PC-9 (cell line): ENCODE data around the gene BICRAL. TPM values are rescaled to one million over a fixed set of nuclear protein-coding genes. Genes with fewer than 3 reads are reported as not detected.
A peak's percentile ranks its signal among the peaks of the same experiment; 100 is the strongest.

Experiments used
- BruUV-seq: library from RNA; stranded (reverse); fragments of 400-500 nt; replicated peaks from 2 replicates; lab custom pipeline; 2021; lab: Mats Ljungman, UMichigan
- CTCF ChIA-PET: fragments of 300-600 bp; sonication (Branson Sonifier 250); formaldehyde crosslinking; loops from one replicate; lab custom pipeline; 2022; ENCODE audit warnings: antibody characterized with exemption; lab: Charles Lee
- POLR2A ChIA-PET: fragments of 300-600 bp; sonication (Branson Sonifier 250); formaldehyde crosslinking; loops from one replicate; lab custom pipeline; 2022; ENCODE audit warnings: antibody characterized with exemption; ENCODE audit not compliant: unreplicated experiment; lab: Charles Lee
- DNase-seq, 2 experiments: peaks; one replicate each; pipeline versions ENCODE4 v3.0.0 to v3.0.0-alpha.2; 2015 to 2022; ENCODE audit warnings: mixed read lengths in 1 of 2
- H2AFZ ChIP-seq: fragments of 200-600 bp; sonication (generic); 2 replicates; pipeline ENCODE4 v1.8.1; 2017; ENCODE audit warnings: antibody characterized with exemption
- H3F3A ChIP-seq: fragments of 200-600 bp; sonication (generic); 2 replicates; pipeline ENCODE4 v1.8.1; 2017; ENCODE audit warnings: antibody characterized with exemption, mild to moderate bottlenecking, low read depth; ENCODE audit not compliant: insufficient read depth
- H3K27ac ChIP-seq: fragments of 200-600 bp; sonication (generic); 2 replicates; pipeline ENCODE4 v1.6.1; 2016; ENCODE audit warnings: mixed run types
- H3K27me3 ChIP-seq: fragments of 200-600 bp; sonication (generic); 2 replicates; pipeline ENCODE4 v1.6.1; 2016; ENCODE audit warnings: low read depth, mixed run types; ENCODE audit not compliant: insufficient read depth
- H3K36me3 ChIP-seq: fragments of 200-600 bp; sonication (generic); 2 replicates; pipeline ENCODE4 v1.6.1; 2016; ENCODE audit warnings: low read depth, mixed run types
- H3K4me1 ChIP-seq: fragments of 200-600 bp; sonication (generic); replicated peaks from 2 replicates; pipeline ENCODE4 v1.6.1; 2016; ENCODE audit warnings: mixed run types; ENCODE audit not compliant: insufficient read depth
- H3K4me2 ChIP-seq: fragments of 200-600 bp; sonication (generic); 2 replicates; pipeline ENCODE4 v1.6.1; 2017; ENCODE audit warnings: mixed run types
- H3K4me3 ChIP-seq: fragments of 200-600 bp; sonication (generic); 2 replicates; pipeline ENCODE4 v1.6.1; 2016; ENCODE audit warnings: mixed run types
- H3K79me2 ChIP-seq: fragments of 200-600 bp; sonication (generic); 2 replicates; pipeline ENCODE4 v1.6.1; 2017; ENCODE audit warnings: low read depth, mixed run types
- H3K9me2 ChIP-seq: fragments of 200-600 bp; sonication (generic); 2 replicates; pipeline ENCODE4 v1.8.1; 2017; ENCODE audit warnings: mild to moderate bottlenecking; ENCODE audit not compliant: insufficient read depth
- H3K9me3 ChIP-seq: fragments of 200-600 bp; sonication (generic); 2 replicates; pipeline ENCODE4 v1.8.1; 2016; ENCODE audit warnings: low read depth; ENCODE audit not compliant: insufficient read depth
- H4K20me1 ChIP-seq: fragments of 200-600 bp; sonication (generic); 2 replicates; pipeline ENCODE4 v1.8.1; 2017; ENCODE audit not compliant: insufficient read depth
- CTCF ChIP-seq: fragments of 200-600 bp; sonication (generic); conservative IDR thresholded peaks from 2 replicates; pipeline ENCODE4 v1.6.1; 2017; ENCODE audit warnings: mixed run types, antibody characterized with exemption, mild to moderate bottlenecking, moderate library complexity
- EZH2 ChIP-seq: fragments of 200-600 bp; sonication (generic); IDR thresholded peaks from 2 replicates; pipeline ENCODE4 v1.8.0; 2017; ENCODE audit warnings: antibody characterized with exemption, low read depth
- intact Hi-C: fragments of 100-400 bp; cut with micrococcal nuclease; formaldehyde crosslinking; loops from one replicate; pipeline ENCODE4 v1.10.0; 2022; ENCODE audit not compliant: unreplicated experiment
- total RNA-seq: library from RNA; stranded (reverse); gene quantifications from 2 replicates; pipeline ENCODE4 v1.2.3, GENCODE V29; 2021

BICRAL gene
- total RNA-seq, 1 experiment from 2014 or later = 12.9 TPM

- intact Hi-C loops = no loop called here
- Histone ChIP-seq H3K4me3 (no peak overlapping the region), H3K27ac (no peak overlapping the region), H3K9me2 (no peaks in the 10 kb centered on the region), H2AFZ (no peak overlapping the region), H3K36me3 (no peaks in the 10 kb centered on the region), H4K20me1 (peaks cover 13% of the 10 kb centered on the region; the same call in 1 of the 2 replicates), H3K4me1 (peaks cover 10% of the 10 kb centered on the region), H3K4me2 (no peak overlapping the region), H3K79me2 (peaks cover 20% of the 10 kb centered on the region), H3K9me3 (no peaks in the 10 kb centered on the region), H3F3A (peaks cover 9% of the 10 kb centered on the region; the same call in 1 of the 2 replicates), H3K27me3 (no peaks in the 10 kb centered on the region)
- BruUV-seq = no TSS peak
- no peak for DNase-seq
- ChIA-PET POLR2A (no interaction called here), CTCF (interaction anchor here (0.6 to 1.2 kb wide), 3 partner anchors 13 to 79 kb away, joined by 3 to 4 read pairs (median 3); no protein-coding TSS in a partner anchor)
- TF ChIP-seq EZH2 = no peak
- TF ChIP-seq CTCF = no peak
Observed at GRCh38 chr6:42740725-42741124, 41.1 kb upstream of the BICRAL start.

GRCh38 chr6:42742116-42742894, 39.5 kb upstream of the BICRAL start:
- ChIA-PET CTCF (interaction anchor here (0.5 kb wide), 2 partner anchors 9 to 25 kb away, joined by 5 read pairs; no protein-coding TSS in a partner anchor), POLR2A (interaction anchor here (0.6 to 0.7 kb wide), 2 partner anchors 742 to 782 kb away, joined by 4 read pairs; no protein-coding TSS in a partner anchor)
- Histone ChIP-seq H3K36me3 (no peaks in the 10 kb centered on the region), H3K4me1 (peaks cover 10% of the 10 kb centered on the region), H3F3A (peaks cover 12% of the 10 kb centered on the region; the same call in 1 of the 2 replicates), H3K27me3 (no peaks in the 10 kb centered on the region), H3K79me2 (peaks cover 21% of the 10 kb centered on the region), H3K4me2 (no peak overlapping the region), H3K9me3 (no peaks in the 10 kb centered on the region), H3K27ac (no peak overlapping the region), H4K20me1 (peaks cover 13% of the 10 kb centered on the region; the same call in 1 of the 2 replicates), H3K4me3 (no peak overlapping the region), H2AFZ (no peak overlapping the region), H3K9me2 (no peaks in the 10 kb centered on the region)
- DNase-seq = no peak
- no peak for TF ChIP-seq CTCF
- TF ChIP-seq EZH2 = no peak
- intact Hi-C loops = no loop called here
- BruUV-seq = no TSS peak

GRCh38 chr6:42744351-42744893, 37.4 kb upstream of the BICRAL start:
- H2AFZ ChIP-seq = 0 out of 2 replicates have a peak overlapping the region, but pooled peaks have one; percentile 98
- H3K27me3 ChIP-seq = no peaks in the 10 kb centered on the region
- no peaks in the 10 kb centered on the region for H3K9me3 ChIP-seq
- CTCF ChIA-PET = interaction anchor here (0.6 kb wide), 1 partner anchor 91 kb away, joined by 3 read pairs; no protein-coding TSS in a partner anchor
- peaks cover 13% of the 10 kb centered on the region; the same call in 1 of the 2 replicates for H4K20me1 ChIP-seq
- H3K4me2 ChIP-seq = peak overlapping the region; percentile 97
- peaks cover 15% of the 10 kb centered on the region; the same call in 1 of the 2 replicates for H3F3A ChIP-seq
- intact Hi-C loops = no loop called here
- H3K27ac ChIP-seq = no peak overlapping the region
- no peak for TF ChIP-seq EZH2
- TF ChIP-seq CTCF = no peak
- peaks cover 3% of the 10 kb centered on the region; the same call in 1 of the 2 replicates for H3K36me3 ChIP-seq
- POLR2A ChIA-PET = no interaction called here
- H3K79me2 ChIP-seq = peaks cover 21% of the 10 kb centered on the region
- DNase-seq = no peak
- peaks cover 19% of the 10 kb centered on the region for H3K4me1 ChIP-seq
- no peaks in the 10 kb centered on the region for H3K9me2 ChIP-seq
- H3K4me3 ChIP-seq = peak overlapping the region; percentile 78
- BruUV-seq = no TSS peak
